HG02852 (cell line): ENCODE measurements around the gene UBE2M.

Source experiments
- ATAC-seq: cut with Tn5 transposase; IDR thresholded peaks from one replicate; pipeline ENCODE4 v1.9.1; 2021; ENCODE audit warnings: mild to moderate bottlenecking, moderate library complexity; ENCODE audit not compliant: unreplicated experiment

UBE2M gene

DNA sequence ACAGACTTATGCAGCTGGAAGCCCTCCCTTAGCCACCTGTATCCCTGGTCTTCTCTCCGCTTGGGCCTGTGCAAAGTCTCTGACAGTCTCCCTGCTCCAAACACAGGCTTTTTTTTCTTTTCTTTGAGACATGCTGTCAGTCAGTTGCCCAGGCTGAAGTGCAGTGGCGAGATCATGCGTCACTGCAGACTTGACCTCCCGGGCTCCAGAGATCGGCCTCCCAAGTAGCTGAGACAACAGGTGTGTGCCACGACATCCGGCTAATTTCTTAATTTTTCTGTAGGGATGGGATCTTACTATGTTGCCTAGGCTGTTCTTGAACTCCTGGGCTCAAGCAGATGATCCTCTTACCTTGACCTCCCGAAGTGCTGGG, 13.2 kb upstream of the UBE2M start:
- no peak for ATAC-seq

DNA sequence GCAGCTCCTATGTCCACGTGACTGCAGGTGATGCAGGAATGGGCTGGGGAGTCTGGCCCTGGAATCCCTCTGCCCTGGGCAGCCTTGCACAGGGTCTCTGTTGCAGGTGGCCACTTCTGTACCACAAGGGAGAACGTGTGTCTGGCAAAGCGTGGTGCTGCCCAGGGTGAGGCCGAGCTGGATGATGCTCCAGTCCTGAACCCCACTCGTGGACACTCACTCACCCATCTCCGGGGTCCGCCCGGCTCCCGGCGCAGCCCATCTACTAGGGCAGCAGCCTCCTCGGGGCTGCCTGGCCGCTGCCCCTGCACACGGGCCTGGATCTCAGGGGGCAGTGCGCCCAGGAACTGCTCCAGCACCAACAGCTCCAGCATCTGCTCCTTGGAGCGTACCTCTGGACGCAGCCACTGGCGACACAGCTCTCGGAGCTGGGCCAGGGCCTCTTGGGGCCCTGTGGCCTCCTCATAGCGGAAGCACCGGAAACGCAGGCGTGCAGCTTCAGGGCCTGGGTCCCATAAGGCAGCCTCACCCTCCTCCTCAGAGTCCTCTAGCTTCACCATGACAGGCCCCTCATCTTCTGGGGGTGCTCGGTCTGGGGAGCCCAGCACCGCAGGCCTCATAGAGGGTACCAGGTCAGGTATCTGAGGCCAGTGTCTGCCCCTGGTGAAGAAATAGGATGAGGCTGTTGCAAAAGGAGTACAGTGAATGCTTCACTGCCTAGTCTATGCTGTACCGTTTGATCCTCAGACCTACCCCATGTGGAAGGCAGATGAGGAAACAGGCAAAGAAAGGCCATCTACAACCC, 12.6 kb upstream of the UBE2M start:
- ATAC-seq, result no peak

DNA sequence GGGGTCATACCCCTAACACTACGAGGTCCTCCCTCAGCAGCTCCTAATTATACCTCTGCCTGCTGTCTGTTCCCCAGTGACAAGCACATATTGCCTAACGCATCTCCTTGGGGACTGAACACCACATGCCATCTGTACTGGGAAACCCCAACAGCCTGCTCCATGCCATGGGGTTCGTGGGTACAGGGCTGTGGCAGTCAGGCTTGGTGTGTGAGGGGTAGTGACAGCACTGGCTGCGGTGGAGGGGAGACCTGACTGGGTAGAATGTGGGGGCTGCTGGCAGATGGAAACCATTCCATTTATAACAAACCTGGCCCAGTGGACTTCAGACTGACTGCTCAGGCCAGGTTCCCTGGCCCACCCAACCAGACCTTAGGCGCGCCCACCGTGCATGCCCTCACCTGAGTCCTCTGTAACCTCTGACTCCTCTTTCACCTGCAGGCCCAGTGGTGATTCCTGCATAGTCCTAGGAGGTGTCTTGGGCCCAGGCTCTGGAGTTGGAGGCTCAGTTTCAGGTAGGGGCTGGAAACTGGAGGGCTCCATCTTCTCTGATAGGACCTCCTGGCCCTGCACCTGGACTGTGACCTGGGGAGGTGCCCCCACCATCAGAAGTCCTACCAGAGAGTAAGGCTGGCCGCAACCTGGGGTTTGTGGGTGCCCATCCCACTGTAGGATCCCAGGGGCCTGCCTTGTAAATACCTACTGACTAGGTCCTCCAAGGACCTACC, 11.7 kb upstream of the UBE2M start:
- no peak for ATAC-seq

DNA sequence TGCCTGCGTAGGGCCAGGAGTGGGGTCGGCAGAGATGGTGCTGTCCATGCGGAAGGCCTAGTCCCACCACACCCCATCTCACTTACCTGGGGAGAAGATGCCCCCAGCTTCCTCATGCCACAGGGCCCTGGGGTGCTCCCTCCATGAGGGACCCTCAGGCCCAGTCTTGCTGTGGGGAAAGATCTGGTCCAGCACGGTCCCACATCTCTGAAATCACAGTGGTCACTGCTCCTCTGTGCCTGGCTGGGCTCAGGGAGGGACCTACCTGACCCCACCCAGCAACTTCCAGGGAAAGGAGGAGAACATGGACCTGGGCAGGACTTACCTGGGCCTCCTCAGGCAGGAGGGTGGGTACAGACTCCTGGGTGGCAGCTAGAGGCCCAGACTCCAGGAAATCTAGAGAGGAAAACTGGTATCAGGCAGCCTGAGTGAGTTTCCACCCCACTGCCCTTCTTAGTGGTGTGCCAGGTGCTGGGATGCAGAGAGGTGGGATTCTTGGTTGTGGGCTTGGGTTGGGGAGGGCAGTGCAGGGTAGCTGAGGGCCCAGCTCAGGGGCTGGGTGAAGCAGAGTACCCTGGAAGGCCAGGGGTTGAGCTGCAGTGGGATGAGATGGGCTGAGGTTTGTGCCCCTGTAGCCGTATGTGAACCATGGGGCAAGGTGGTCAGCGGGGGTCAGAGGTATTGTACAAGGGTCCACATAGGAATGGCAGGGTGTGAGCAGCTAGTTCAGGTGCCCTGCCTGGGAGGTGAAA, 11.0 kb upstream of the UBE2M start:
- ATAC-seq, result no peak

DNA sequence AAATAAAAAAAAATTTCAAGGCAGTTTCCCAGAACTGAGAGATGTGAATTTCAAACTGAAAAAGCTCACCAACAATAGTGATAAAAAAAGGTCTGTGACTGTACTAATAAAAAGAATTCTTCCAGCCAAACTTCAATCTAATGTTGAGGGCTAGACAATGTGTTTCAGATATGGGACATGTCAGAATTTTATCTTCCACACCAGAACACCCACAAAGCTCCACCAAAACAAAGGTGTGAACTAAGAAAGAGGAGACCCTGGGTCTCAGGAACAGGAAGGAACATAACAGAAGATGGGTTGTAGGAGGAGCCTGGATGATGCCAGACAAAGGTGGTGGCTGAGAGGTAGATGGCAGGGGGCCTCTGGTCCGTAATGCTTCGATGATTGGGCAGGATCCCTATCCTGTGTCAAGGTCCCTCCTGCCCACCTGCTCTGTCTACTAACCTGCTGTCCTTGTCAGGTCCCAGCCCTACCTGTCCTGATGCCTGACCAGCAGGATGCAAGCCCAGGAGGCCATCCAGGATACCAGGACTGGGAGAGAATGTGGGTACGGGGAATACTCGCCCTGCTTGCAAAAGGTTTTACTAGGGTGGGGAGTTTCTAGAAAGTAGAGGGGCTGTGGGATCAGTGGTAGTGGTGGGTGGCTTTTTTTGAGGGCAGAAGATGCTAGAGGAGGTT, 10.2 kb upstream of the UBE2M start:
- ATAC-seq, result no peak

DNA sequence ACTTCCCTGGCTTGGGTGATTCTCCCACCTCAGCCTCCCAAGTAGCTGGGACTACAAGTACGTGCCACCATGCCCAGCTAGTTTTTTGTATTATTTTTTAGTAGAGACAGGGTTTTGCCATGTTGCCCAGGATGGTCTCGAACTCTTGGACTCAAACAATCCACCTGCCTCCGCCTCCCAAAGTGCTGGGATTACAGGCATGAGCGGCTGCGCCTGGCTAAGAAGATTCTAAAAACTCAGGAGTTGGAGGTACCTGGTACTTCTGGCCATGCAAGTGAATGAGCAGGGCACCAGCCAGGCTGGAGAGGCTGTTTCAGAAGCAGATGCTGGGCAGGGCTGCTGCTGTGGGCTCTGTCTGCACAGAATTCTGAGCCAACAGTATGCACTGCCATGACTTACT, 8.6 kb upstream of the UBE2M start:
- no peak for ATAC-seq

DNA sequence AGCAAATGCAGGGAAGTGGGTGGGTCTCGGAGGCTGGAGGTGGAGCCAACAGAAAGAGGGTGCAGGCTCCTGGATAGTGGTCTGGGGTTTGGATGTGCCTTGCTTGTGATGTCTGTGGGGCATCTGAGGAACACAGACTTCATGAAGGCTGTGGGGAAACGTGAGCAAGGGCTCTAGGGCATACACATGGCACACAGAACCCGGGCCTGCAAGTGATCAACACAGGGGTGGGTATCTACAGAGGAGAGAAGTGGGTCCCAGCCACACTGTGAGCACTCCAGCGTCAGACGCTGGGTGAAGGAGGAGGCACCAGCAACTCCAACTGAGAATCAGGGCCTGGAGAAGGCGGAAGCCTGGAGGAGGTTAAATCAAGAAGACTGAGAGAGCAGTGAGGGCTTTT, 5.4 kb upstream of the UBE2M start:
- no peak for ATAC-seq

DNA sequence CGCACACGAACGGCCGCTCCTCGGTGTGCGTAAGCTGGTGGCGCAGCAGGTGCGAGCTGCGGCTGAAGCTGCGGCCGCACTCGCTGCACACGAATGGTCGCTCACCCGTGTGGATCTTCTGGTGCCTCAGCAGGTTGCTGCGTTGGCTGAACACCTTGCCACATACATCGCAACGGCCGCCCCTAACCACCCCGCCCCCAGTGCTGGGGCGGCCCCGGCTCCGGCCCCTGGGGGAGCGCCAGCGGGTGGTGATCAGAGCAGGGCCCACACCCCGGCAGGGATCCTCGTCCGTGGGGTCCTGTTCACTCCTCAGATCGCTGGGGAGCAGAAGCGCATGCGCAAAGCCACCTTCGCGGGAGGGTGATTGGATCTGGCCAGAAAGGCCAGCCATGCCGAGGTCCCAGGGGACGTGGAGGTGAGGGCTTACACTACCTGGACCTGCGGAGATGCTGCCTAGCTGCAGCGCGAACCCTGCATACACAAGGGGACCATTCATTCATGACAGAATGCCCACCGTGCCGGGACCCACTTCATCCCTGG, 4.7 kb upstream of the UBE2M start:
- ATAC-seq, result no peak

DNA sequence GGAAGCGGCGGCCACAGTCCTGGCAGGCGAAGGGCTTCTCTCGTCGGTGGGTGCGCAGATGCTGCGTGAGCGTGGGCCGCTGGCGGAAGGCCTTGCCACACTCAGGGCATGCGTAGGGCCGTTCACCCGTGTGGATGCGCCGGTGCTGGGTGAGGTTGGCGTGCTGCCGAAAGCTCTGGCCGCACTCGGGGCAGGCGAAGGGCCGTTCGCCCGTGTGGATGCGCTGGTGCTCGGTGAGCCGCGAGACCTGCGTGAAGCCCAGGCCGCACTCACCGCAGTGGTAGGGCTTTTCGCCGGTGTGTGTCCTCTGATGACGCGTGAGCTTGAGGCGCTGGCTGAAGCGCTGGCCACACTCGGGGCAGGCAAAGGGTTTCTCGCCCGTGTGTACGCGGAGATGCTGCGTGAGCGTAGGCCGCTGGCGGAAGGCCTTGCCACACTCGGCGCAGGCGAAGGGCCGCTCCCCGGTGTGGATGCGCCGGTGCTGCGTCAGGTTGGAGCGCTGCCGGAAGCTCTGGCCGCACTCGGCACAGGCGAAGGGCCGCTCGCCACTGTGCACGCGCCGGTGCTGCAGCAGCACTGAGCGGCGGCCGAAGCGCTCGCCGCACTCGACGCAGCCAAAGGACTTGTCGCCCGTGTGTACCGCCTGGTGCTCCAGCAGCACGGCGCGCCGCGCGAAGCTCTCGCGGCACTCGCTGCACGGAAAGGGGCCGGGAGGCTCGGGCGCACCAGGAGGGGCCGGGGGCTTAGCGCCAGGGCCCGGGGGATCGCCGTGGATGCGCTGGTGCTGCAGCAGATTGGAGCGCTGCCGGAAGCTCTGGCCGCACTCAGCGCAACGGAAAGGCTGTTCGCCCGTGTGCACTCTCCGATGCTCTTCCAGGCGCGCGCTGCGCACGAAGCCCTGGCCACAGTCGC, 4.0 kb upstream of the UBE2M start:
- no peak for ATAC-seq

DNA sequence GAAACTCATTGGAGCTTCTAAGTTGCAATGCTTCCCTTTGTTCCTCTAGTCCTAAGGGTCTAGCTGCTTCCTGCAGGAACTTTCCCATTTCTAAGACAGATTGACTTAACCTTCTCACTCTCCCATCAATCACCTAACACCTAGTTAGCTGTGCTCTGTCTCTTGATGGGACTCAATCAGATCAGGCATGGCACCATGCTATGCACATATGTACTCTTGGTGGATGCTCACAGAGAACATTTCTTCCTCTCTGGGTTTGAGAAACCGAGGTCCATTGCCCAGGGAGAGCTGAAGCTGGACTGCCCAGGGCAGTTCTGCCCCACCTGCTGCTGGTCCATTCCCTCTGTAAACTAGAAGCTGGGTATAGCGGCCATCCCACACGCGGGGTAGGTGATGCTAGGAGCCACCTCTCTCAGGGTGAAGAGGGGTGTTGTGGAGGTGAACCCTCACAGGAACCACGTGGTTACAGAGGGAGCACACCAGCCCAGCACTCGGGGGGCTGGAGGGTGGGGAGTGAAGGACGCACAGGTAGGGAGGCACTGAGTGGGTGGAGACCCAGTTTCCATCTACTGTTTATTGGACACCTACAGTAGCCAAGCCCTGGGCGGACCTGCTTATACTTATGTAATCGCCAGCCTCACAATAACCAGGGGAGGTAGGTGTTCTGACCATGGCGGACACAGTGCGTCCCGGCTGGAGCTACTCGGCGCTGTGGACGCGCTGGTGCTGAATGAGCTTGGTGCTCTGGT, 3.1 kb upstream of the UBE2M start:
- no peak for ATAC-seq

DNA sequence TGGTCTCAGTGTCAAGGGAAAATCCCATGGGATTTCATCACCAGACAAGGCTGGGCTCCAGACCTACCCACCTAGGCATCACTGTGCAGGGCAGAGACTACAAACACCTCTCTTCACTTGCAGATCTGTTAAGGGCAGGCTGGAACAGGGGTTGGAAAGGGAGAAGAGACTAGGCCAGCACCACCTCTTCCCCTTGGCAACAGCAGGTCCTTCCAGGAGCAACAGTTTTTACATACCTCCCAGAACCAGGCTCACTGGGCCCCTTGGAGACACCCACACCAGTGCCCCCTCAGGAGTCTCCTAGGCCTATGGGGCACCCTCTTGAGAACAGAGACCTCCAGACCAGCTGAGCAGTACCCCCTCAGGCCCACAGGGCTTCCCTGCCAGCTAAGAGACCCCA, 2.5 kb upstream of the UBE2M start:
- no peak for ATAC-seq

DNA sequence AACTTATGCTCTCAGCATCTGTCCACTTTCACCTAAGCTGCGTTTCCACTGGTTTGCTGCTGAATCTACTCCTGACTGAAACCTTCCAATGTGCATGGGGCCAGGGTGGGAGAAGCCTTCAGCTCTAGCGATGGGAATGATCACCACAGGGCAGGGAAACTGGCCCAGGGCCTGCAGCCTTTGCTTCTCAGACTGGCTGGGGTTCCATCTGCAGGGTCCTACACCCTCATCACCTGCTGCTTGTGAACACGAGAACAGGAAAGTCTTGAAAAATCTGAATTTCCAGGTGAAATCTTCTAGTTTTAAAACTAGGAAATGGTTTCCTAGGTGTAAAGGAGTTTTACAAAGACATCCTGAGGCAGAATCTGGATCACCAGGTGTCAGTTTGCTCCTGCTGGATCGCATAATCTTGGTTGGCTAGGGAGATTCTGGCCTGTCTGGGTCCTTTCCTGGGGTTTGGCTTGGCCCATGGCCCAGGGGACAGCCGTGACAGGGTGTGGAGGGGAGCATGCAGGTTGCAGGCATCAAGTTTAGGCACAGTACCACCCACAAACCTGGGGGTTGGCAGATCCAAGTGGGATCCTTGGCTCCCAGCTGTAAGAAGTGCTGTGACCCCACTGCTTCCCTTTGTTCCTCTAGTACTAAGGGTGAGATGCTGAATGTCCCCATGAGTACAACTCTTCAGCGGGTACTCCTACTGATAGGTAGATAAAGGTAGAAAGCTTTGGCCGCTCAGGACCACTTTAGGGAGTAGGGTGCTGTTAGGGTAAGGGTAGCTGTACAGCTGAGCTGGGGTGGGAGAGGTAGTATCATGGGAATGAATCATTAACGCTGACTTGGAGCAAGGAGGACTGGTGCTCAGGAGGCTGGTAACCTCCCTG, 1.8 kb upstream of the UBE2M start:
- no peak for ATAC-seq

DNA sequence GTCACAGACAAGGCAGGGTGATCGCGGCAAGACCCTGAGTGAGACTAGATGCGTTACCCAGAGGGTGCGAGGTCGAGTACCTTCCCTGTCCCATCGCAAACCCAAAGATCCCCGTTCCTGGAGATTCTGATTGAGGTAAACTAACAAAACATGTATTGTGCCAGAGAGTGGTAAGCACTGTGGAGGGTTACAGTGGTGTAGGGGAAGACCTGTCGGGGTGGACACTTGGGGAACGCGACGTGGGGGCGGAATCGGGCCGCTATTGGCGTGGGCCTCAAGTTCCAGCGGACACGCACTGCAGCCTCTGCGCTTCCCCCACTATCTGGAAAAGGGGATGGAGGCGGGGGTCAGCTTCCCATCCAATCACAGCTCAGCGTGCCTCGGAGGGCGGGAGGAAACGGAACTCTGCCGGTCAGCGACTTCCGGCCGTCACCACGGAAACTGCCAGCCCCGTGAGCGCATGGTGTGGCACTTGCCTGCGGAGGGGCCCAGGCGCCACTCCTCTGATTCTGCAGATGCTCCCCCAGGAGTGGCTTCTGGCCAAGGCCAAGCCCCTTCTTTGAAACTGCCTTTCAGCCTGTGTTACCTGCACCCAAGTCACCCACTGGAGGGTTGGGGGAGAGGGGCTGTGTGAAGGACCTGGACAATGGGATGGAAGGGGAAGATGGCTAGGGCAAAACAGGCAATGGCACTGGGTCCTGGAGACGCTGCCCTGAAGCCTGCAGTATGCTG, 1.0 kb upstream of the UBE2M start:
- ATAC-seq, result peak; percentile 1

DNA sequence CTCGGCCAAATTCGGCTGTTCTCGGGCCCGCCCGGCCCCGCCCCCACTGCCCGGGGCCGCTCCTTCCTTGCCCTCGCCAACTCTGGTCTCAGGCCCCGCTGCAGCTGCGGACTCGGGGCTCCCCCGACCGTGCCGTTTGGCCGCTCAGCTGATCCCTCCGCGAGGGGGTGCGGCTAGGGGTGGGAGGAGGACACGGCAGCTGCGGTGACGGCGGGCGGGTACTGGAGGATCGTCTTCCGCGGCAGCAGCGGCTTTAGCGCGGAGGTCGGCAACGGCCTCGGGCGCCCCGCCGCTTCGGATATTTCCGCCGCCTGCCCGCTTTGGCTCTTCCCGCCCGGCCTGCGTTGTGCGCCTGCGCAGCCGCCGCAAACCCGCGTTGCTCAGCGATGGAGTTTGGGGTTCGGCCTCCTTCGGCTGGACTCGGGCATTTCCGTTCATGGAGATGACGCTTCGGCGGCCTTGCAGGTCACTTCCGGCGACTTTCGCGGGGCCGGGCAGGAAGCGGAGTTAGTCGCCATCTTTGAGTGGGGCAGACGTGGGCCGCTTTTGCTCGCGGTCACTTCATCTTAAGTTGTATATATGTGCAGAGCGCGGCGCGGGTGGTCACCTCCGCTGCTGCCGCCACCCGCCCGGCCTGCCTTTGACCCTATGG, 338 bp upstream of the UBE2M start:
- peak; percentile 57 for ATAC-seq

DNA sequence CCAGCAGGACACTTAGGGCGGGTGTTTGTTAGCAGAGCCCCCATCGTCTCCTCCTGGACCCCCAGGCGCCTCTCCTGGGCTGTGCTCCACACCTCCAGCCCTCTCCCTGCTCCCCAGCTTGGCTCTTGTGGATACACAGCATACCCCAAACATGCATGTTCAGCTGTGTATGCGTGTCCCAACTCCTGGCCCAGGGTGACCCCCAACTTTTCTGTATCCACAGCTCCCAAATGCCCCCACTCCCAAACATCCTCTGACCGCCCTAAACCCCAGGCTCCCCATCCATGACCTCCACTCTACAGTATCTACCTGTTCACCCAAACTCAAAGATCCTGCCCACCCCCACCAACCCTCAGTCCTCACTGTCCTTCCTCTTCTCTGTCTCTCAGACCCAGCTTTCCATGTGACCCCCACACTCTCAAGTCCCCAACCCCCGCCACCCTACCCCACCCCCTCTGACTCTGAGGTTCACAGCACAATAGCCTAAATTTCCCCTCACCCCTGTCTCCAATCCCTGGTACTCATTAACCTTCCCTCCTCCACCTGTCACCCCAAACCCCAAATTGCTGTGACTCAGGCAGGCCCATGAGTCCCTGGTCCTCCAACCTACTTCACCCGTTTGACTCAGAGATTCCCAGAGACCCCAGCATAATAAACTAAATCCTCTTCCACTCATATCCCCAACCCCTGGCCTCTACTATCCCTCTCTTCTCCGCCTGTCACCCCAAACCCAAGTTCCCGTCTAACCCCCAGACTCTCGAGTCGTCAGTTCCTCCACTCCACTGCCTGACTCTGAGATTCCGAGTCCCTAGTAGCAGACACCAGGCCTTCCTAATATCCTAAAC, 968 bp downstream of the UBE2M start:
- ATAC-seq, result no peak

DNA sequence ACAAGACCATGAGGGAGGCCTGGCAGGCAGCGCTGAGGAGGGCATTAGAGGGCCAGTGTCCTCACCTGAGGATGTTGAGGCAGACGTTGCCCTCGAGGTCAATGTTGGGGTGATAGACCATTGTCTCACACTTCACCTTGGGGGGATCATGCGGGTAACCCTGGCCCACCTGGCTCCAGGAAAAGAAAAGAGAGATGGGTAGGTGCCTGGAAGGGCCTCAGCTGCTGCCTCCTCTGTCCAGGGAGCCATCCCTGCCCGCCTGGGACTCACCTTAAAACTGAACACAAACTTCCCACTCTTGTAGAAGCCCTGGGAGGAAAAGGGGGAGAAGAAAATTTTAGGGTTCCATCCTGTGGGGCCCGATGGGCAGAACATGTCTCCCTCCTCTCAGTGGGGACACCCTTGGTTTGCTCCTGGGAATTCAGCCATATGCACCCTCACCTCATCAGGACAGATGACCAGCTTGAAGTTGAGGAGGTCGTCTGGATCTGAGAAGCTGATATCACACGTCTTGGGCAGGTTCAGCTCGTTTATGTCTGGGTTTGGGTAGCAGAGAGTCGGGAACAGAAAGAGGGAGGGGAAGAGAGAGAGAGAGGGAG, 1.7 kb downstream of the UBE2M start:
- ATAC-seq, result no peak
